Activated T-cell treated with anti-CD3 and anti-CD28 coated beads, Interleukin-2, amount 50 U/mL, for 4 hours (primary cell): Measurements from ENCODE around the gene PRKG1. TPM values are rescaled to one million over a fixed set of nuclear protein-coding genes. Genes with fewer than 3 reads are reported as not detected.
"Not testable (repeated sequence)": the region's sequence is repeated elsewhere in the genome, so short reads cannot be mapped to it uniquely, and the experiment has no call there.

Experiments used
- ATAC-seq, 2 donors: fragments of 200-7000 bp; cut with Tn5 transposase; one replicate each; pipeline ENCODE4 v1.10.0; 2021
- DNase-seq: peaks from one replicate; pipeline ENCODE4 v3.0.0-alpha.2; 2020
- H3K27me3 Mint-ChIP-seq: one replicate; pipeline ENCODE4 v1.8.0; 2021; ENCODE audit warnings: low read depth, mixed read lengths
- H3K36me3 Mint-ChIP-seq: one replicate; pipeline ENCODE4 v1.8.0; 2022; ENCODE audit warnings: mixed read lengths; ENCODE audit not compliant: insufficient read depth
- H3K4me1 Mint-ChIP-seq: one replicate; pipeline ENCODE4 v1.8.0; 2021; ENCODE audit warnings: low read depth, mixed read lengths
- H3K4me3 Mint-ChIP-seq: one replicate; pipeline ENCODE4 v1.8.0; 2021; ENCODE audit warnings: mild to moderate bottlenecking, moderate library complexity, mixed read lengths
- H3K9me3 Mint-ChIP-seq: one replicate; pipeline ENCODE4 v1.8.0; 2021; ENCODE audit warnings: mixed read lengths
- total RNA-seq, 3 donors: library from RNA; stranded (reverse); gene quantifications; one replicate each; pipeline ENCODE4 v1.2.1, GENCODE V29; 2021

PRKG1 gene
- total RNA-seq, 3 donors from 2014 or later: 0.08 TPM; not detected in 2

DNA sequence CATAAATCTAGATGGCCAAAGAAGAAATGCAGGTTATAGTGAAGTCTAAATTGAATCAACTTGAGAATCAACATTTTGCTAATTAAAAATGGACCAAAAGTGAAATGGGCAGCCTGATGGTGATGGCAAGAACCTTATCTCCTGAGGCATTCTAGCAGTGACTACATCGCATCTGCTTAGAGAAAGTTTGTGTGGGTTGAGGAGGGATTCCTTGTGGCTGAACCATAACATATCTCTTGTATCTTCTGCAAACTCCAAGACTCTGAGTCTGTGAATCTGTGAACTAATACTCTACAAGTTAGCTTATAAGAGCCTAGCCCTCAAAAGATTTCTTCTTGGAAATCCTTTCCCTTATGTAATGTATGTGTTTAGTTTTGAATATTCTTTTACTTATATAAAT is 85.6 kb downstream of the PRKG1 start:
- Mint-ChIP-seq H3K27me3 (no peaks in the 10 kb centered on the region), H3K9me3 (no peaks in the 10 kb centered on the region), H3K36me3 (no peaks in the 10 kb centered on the region), H3K4me3 (no peak overlapping the region), H3K4me1 (no peaks in the 10 kb centered on the region)
- DNase-seq: no peak
- no peak for ATAC-seq

DNA sequence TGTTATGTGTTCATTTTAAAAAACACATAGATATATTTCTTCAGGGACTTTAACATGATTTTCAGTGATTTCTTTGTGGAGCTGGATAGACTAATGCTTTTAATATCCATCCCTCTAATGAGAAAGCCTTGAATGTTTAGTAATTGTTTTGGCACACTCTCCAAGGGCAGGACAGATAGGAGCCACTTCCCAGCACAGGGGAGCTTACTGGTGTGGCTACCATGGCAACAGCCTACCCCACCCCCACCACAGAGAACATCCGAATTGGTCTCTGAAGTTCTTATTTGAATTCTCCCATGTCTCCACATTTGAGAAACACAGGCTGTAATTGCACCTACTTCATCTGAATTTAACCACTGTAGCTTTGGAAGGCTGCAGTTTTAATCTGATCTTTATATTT is 87.7 kb downstream of the PRKG1 start:
- no peak overlapping the region for H3K4me3 Mint-ChIP-seq
- ATAC-seq (no peak), DNase-seq (no peak)
- no peaks in the 10 kb centered on the region for H3K27me3 Mint-ChIP-seq
- no peaks in the 10 kb centered on the region for H3K9me3 Mint-ChIP-seq
- H3K4me1 Mint-ChIP-seq: no peaks in the 10 kb centered on the region
- H3K36me3 Mint-ChIP-seq: no peaks in the 10 kb centered on the region

- H3K9me3 Mint-ChIP-seq, ATAC-seq, H3K27me3 Mint-ChIP-seq, H3K36me3 Mint-ChIP-seq, H3K4me3 Mint-ChIP-seq, H3K4me1 Mint-ChIP-seq, DNase-seq: not testable (repeated sequence)
Measured at GRCh38 chr10:51163380-51164049, 89.2 kb downstream of the PRKG1 start.

GRCh38 chr10:51168086-51168815 is 94.0 kb downstream of the PRKG1 start:
- H3K9me3 Mint-ChIP-seq: no peaks in the 10 kb centered on the region
- H3K36me3 Mint-ChIP-seq: no peaks in the 10 kb centered on the region
- no peak overlapping the region for H3K4me3 Mint-ChIP-seq
- H3K27me3 Mint-ChIP-seq: no peaks in the 10 kb centered on the region
- H3K4me1 Mint-ChIP-seq: no peaks in the 10 kb centered on the region
- no peak for DNase-seq
- ATAC-seq: no peak

DNA sequence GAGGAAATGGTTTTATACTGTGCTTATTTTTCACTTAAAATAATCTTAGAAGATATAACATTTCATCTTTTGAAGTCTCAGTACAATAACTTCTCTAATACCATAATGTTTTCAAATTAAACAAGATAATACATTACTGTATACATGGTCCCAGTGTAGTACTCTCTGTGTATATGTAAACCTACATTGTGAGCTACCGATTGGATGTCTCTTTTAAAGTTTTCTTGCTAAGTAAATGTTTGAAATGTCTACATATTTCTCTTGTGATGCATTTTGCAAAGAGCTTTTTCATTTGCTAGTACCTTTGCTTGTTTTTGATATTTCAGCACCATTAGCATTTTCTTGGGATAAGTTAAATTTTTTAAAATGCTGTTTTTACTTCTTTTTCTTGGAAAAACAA is 94.8 kb downstream of the PRKG1 start:
- no peaks in the 10 kb centered on the region for H3K9me3 Mint-ChIP-seq
- H3K4me3 Mint-ChIP-seq: no peak overlapping the region
- ATAC-seq: no peak
- DNase-seq: no peak
- H3K36me3 Mint-ChIP-seq: no peaks in the 10 kb centered on the region
- no peaks in the 10 kb centered on the region for H3K4me1 Mint-ChIP-seq
- no peaks in the 10 kb centered on the region for H3K27me3 Mint-ChIP-seq

DNA sequence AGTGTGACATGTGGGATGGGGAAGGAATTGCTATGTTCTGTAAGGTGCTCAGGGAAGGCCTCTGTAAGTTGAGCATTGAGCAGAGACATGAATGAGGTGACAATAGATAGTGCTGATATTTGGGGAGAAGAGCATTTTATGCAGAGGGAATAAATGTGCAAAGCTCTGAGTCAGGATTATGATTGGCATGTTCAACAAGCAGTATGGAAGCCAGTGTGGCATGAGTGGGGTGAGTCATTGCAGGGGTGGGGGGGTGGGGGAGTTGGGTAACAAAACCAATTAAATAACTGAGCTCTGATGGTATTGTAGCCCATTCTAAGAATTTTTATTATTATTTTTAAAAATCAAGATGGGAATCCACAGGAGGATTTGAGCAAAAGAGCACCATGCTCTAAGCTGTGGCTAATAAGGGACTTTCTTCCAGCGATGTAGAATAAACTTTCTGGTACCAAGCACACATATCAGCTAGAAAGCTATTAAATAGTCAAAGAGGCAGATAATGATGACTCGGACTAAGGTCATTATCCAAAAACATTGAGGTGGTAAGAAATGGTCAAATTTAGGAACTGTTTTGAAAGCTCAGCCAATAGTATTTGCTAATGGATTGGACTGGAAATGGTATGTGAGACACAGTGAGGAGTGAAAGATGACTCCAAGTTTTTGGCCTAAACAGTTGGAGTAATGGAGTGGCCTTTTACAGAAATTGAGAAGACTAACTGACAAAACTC is 96.4 kb downstream of the PRKG1 start:
- H3K36me3 Mint-ChIP-seq: no peaks in the 10 kb centered on the region
- H3K4me1 Mint-ChIP-seq: no peaks in the 10 kb centered on the region
- DNase-seq: no peak
- no peak overlapping the region for H3K4me3 Mint-ChIP-seq
- H3K27me3 Mint-ChIP-seq: no peaks in the 10 kb centered on the region
- ATAC-seq: no peak
- no peaks in the 10 kb centered on the region for H3K9me3 Mint-ChIP-seq

DNA sequence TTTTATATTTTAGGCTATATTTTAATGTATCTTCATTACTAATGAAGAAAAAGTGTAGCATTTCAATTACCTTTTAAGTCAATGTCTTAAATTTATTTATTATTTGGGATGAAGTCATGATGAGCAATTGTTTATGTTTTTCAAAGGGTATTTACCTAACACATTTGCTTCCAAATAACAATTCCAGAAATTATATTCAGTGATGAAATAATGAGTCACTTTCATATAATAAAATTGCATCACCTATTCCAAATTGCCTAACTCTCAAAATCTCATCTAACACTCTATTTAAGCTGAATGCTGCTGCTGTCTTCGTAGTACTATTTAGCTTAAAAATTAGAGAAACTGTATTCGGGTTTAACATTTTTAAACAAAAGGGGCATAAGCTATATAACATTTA is 97.7 kb downstream of the PRKG1 start:
- ATAC-seq (no peak), DNase-seq (no peak)

DNA sequence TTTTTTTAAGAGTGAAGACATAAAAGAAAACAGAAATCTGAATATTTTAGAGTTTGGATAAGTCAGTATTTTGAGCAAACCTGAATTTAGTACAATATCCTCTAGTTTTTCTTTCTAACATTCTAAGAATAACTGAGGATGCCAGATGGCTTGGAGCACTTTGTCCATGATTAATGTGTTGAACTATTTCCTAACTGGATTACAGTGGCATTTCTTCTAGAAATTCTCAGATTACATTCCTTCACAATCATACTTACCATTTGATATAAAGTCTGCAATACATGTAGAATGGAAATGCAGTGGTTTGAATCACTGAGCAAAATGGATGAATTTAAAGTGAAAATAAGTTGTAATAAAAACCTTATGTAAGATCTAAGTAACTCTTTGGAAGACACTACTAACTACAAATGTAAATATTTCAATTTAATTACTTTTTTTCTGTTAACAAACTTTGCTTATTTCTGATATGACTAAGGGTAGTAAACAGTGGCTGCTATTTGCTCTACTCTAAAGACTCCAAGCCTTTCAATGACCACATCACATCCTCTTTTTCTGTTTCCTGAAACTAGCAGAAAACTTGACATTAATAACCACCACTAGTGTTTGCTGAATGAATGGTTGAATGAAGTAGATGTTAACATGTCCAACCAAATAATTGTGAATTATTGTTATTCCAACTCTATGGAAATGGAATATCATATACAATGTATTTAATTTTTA is 102.8 kb downstream of the PRKG1 start:
- H3K4me1 Mint-ChIP-seq: no peaks in the 10 kb centered on the region
- H3K4me3 Mint-ChIP-seq: no peak overlapping the region
- ATAC-seq (no peak), DNase-seq (no peak)
- no peaks in the 10 kb centered on the region for H3K27me3 Mint-ChIP-seq
- no peaks in the 10 kb centered on the region for H3K9me3 Mint-ChIP-seq
- no peaks in the 10 kb centered on the region for H3K36me3 Mint-ChIP-seq

More for the DNA sequence above, 97.7 kb downstream of the PRKG1 start:
- Mint-ChIP-seq H3K9me3 (no peaks in the 10 kb centered on the region), H3K36me3 (no peaks in the 10 kb centered on the region), H3K27me3 (no peaks in the 10 kb centered on the region), H3K4me3 (no peak overlapping the region), H3K4me1 (no peaks in the 10 kb centered on the region)

DNA sequence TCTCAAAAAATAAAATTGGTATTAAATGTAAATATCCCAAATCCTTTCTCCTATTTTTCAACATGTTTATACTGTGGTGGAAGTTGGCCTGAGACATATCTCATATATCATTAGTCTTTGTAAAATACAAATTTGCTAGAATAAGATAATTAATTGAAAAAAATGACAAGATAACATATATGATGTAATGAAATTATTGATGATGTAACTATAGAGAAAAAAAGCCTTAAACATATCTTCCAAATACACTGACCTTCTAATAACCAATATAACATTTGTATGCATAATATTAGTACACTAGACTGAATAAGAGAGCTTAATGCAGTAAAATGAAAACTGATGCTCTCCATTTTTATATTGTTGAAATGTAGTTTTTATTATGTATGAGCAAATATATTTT is 104.3 kb downstream of the PRKG1 start:
- Mint-ChIP-seq H3K4me3 (no peak overlapping the region), H3K36me3 (no peaks in the 10 kb centered on the region), H3K4me1 (no peaks in the 10 kb centered on the region), H3K27me3 (no peaks in the 10 kb centered on the region), H3K9me3 (no peaks in the 10 kb centered on the region)
- DNase-seq (no peak), ATAC-seq (no peak)

- H3K4me1 Mint-ChIP-seq: no peaks in the 10 kb centered on the region
- H3K4me3 Mint-ChIP-seq: no peak overlapping the region
- DNase-seq (no peak), ATAC-seq (no peak)
- no peaks in the 10 kb centered on the region for H3K27me3 Mint-ChIP-seq
- H3K9me3 Mint-ChIP-seq: no peaks in the 10 kb centered on the region
- no peaks in the 10 kb centered on the region for H3K36me3 Mint-ChIP-seq
Measured at GRCh38 chr10:51180141-51180540, 105.9 kb downstream of the PRKG1 start.

DNA sequence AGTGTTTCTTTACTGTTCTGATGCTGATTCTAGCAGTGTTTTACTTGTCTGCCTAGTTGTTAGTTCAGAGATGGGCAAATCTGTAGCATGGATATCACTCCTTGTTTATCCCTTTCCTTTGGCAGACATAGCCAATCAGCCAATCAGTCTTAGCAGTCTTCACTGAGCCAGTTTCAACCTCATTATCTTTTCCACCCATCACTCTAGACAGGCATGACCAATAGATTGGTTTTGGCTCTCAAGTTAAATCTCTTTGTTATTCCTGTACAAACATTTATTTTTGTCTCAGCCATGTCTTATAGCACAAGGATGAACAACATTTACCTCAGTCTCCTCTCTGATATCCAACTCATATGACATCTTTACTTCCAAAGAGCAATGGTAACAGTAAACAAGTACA is 109.5 kb downstream of the PRKG1 start:
- Mint-ChIP-seq H3K4me3 (no peak overlapping the region), H3K27me3 (no peaks in the 10 kb centered on the region), H3K4me1 (no peaks in the 10 kb centered on the region), H3K9me3 (no peaks in the 10 kb centered on the region), H3K36me3 (no peaks in the 10 kb centered on the region)
- ATAC-seq: no peak
- no peak for DNase-seq

DNA sequence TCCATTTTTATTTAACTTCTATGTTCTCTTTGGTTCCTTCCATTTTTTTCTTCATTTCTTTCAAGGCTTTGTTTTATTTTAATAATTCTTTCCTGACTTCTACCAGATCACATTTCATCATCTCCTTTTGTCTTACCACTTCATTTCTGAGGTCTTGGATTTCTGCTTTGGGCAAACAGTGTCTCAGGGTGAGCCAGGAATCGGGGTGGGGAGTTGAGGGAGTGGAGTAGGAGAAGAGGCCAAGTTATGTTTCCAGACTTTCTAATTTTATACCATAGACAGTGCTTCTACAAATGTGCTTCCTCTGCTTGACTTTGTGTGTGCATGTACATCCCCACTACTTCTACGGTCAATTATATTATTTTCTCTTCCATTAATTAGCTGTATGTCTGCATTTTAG is 112.1 kb downstream of the PRKG1 start:
- Mint-ChIP-seq H3K36me3 (no peaks in the 10 kb centered on the region), H3K27me3 (no peaks in the 10 kb centered on the region), H3K4me1 (no peaks in the 10 kb centered on the region), H3K9me3 (no peaks in the 10 kb centered on the region), H3K4me3 (no peak overlapping the region)
- no peak for ATAC-seq
- no peak for DNase-seq

GRCh38 chr10:51188008-51188407 is 113.7 kb downstream of the PRKG1 start:
- H3K4me3 Mint-ChIP-seq: no peak overlapping the region
- H3K36me3 Mint-ChIP-seq: no peaks in the 10 kb centered on the region

GRCh38 chr10:51188866-51189265 is 114.6 kb downstream of the PRKG1 start:
- no peak overlapping the region for H3K4me3 Mint-ChIP-seq
- no peaks in the 10 kb centered on the region for H3K27me3 Mint-ChIP-seq
- DNase-seq: no peak
- no peaks in the 10 kb centered on the region for H3K36me3 Mint-ChIP-seq
- H3K4me1 Mint-ChIP-seq: no peaks in the 10 kb centered on the region
- ATAC-seq: no peak
- no peaks in the 10 kb centered on the region for H3K9me3 Mint-ChIP-seq

More at GRCh38 chr10:51188008-51188407, 113.7 kb downstream of the PRKG1 start:
- DNase-seq (no peak), ATAC-seq (no peak)
- H3K27me3 Mint-ChIP-seq: no peaks in the 10 kb centered on the region
- no peaks in the 10 kb centered on the region for H3K9me3 Mint-ChIP-seq
- H3K4me1 Mint-ChIP-seq: no peaks in the 10 kb centered on the region
